Trophoblast cell (in vitro differentiated cells and primary cell): ENCODE data around the gene WNK4.

Experiments used
- DNase-seq, 2 donors: peaks; one replicate each; pipeline ENCODE4 v3.0.0-alpha.2; 2016
- H2AFZ ChIP-seq: 2 replicates; pipeline ENCODE4 v1.6.1; 2013; ENCODE audit warnings: low read length, moderate library complexity, mild to moderate bottlenecking; ENCODE audit not compliant: insufficient read depth, poor library complexity
- H2AK5ac ChIP-seq: 2 replicates; pipeline ENCODE4 v1.6.1; 2013; ENCODE audit warnings: mild to moderate bottlenecking, low read length
- H2BK120ac ChIP-seq: 2 replicates; pipeline ENCODE4 v1.6.1; 2013; ENCODE audit warnings: low read length, mild to moderate bottlenecking, moderate library complexity; ENCODE audit not compliant: insufficient read depth, poor library complexity
- H2BK12ac ChIP-seq: 2 replicates; pipeline ENCODE4 v1.6.1; 2013; ENCODE audit warnings: mild to moderate bottlenecking, low read length, moderate library complexity
- H2BK5ac ChIP-seq: 2 replicates; pipeline ENCODE4 v1.6.1; 2013; ENCODE audit warnings: low read length, low read depth, moderate library complexity, mild to moderate bottlenecking; ENCODE audit not compliant: poor library complexity
- H3K14ac ChIP-seq: 2 replicates; pipeline ENCODE4 v1.6.1; 2013; ENCODE audit warnings: mild to moderate bottlenecking, low read length
- H3K18ac ChIP-seq: 2 replicates; pipeline ENCODE4 v1.6.1; 2013; ENCODE audit warnings: mild to moderate bottlenecking, low read length
- H3K23ac ChIP-seq: 2 replicates; pipeline ENCODE4 v1.6.1; 2013; ENCODE audit warnings: low read length
- H3K27ac ChIP-seq: 2 replicates; pipeline ENCODE4 v1.5.1; 2013; ENCODE audit warnings: low read depth, mild to moderate bottlenecking, inconsistent platforms, low read length, moderate library complexity
- H3K27me3 ChIP-seq: 2 replicates; pipeline ENCODE4 v1.6.1; 2013; ENCODE audit warnings: inconsistent platforms, mild to moderate bottlenecking, low read length, moderate library complexity; ENCODE audit not compliant: insufficient read depth
- H3K36me3 ChIP-seq, 2 experiments: 1 replicate in 1 of 2; 2 replicates in 1 of 2; pipeline ENCODE4 v1.6.1; 2013; ENCODE audit warnings: low read length in 2 of 2, mild to moderate bottlenecking in 2 of 2, moderate library complexity in 1 of 2; ENCODE audit not compliant: insufficient read depth in 2 of 2, control insufficient read depth in 1 of 2
- H3K4ac ChIP-seq: 2 replicates; pipeline ENCODE4 v1.6.1; 2013; ENCODE audit warnings: low read depth, mild to moderate bottlenecking, low read length, moderate library complexity
- H3K4me1 ChIP-seq, 2 experiments: 1 replicate in 1 of 2; 2 replicates in 1 of 2; pipeline ENCODE4 v1.6.1; 2013; ENCODE audit warnings: low read length in 2 of 2, mild to moderate bottlenecking in 2 of 2, moderate library complexity in 1 of 2; ENCODE audit not compliant: insufficient read depth in 2 of 2, control insufficient read depth in 1 of 2
- H3K4me2 ChIP-seq: 2 replicates; pipeline ENCODE4 v1.6.1; 2013; ENCODE audit warnings: inconsistent platforms, mild to moderate bottlenecking, low read length, moderate library complexity
- H3K4me3 ChIP-seq: 2 replicates; pipeline ENCODE4 v1.5.1; 2013; ENCODE audit warnings: mild to moderate bottlenecking, low read depth, low read length, inconsistent platforms
- H3K79me1 ChIP-seq: one replicate; pipeline ENCODE4 v1.6.1; 2013; ENCODE audit warnings: low read length
- H3K79me2 ChIP-seq: 2 replicates; pipeline ENCODE4 v1.6.1; 2013; ENCODE audit warnings: low read length, mild to moderate bottlenecking; ENCODE audit not compliant: control insufficient read depth, insufficient read depth, poor library complexity
- H3K9ac ChIP-seq: 2 replicates; pipeline ENCODE4 v1.6.1; 2013; ENCODE audit warnings: mild to moderate bottlenecking, low read length
- H3K9me3 ChIP-seq: 2 replicates; pipeline ENCODE4 v1.6.1; 2013; ENCODE audit warnings: low read depth, mild to moderate bottlenecking, control low read depth, inconsistent platforms, low read length; ENCODE audit not compliant: insufficient read depth
- H4K12ac ChIP-seq: 2 replicates; pipeline ENCODE4 v1.6.1; 2013; ENCODE audit warnings: low read depth, mild to moderate bottlenecking, low read length, moderate library complexity
- H4K8ac ChIP-seq: 2 replicates; pipeline ENCODE4 v1.6.1; 2013; ENCODE audit warnings: low read depth, mild to moderate bottlenecking, low read length, moderate library complexity
- H4K91ac ChIP-seq: one replicate; pipeline ENCODE4 v1.6.1; 2013; ENCODE audit warnings: low read depth, mild to moderate bottlenecking, low read length, moderate library complexity
- WGBS: extraction: QIAGEN DNeasy Blood & Tissue Kit; methylation state at CpG from one replicate; pipeline ENCODE4 v1.1.7; 2013; ENCODE audit warnings: missing lambda C conversion rate; ENCODE audit not compliant: insufficient read length, insufficient coverage; ENCODE audit errors: extremely low coverage; 5-methylcytosine and 5-hydroxymethylcytosine counted together

Gene WNK4

GRCh38 chr17:42814633-42815399, 34.4 kb downstream of the WNK4 start:
- Histone ChIP-seq H3K27me3 (no peaks in the 10 kb centered on the region), H3K36me3 (peaks cover 32 to 59% of the 10 kb centered on the region in 2 experiments), H2AK5ac (no peak overlapping the region), H3K9me3 (peaks cover 4% of the 10 kb centered on the region), H3K4me1 (no peaks in the 10 kb centered on the region), H2BK12ac (no peak overlapping the region), H2BK5ac (no peak overlapping the region), H2BK120ac (no peak overlapping the region), H3K4me2 (no peak overlapping the region), H3K14ac (no peak overlapping the region), H3K18ac (no peak overlapping the region), H2AFZ (no peak overlapping the region), H3K4ac (no peak overlapping the region), H3K9ac (no peak overlapping the region), H3K79me1 (no peaks in the 10 kb centered on the region), H3K23ac (no peak overlapping the region), H4K12ac (no peak overlapping the region), H4K91ac (no peak overlapping the region), H3K4me3 (no peak overlapping the region), H3K27ac (no peak overlapping the region), H4K8ac (no peak overlapping the region), H3K79me2 (no peaks in the 10 kb centered on the region)
- DNase-seq: no peak
- WGBS: no CpG with 5 or more reads among the region's 8 CpGs

GRCh38 chr17:42817866-42818265, 37.5 kb downstream of the WNK4 start:
- H3K4me3 ChIP-seq: no peak overlapping the region
- no peak overlapping the region for H2AFZ ChIP-seq
- peaks cover 4% of the 10 kb centered on the region for H3K9me3 ChIP-seq
- H3K79me1 ChIP-seq: no peaks in the 10 kb centered on the region
- no peak overlapping the region for H3K23ac ChIP-seq
- H3K4me1 ChIP-seq: no peaks in the 10 kb centered on the region
- no peak overlapping the region for H3K9ac ChIP-seq
- no peak overlapping the region for H2BK120ac ChIP-seq
- peaks cover 26 to 54% of the 10 kb centered on the region in 2 experiments for H3K36me3 ChIP-seq
- no peaks in the 10 kb centered on the region for H3K79me2 ChIP-seq
- no peaks in the 10 kb centered on the region for H3K27me3 ChIP-seq
- H4K91ac ChIP-seq: no peak overlapping the region
- no peak overlapping the region for H3K27ac ChIP-seq
- H4K12ac ChIP-seq: no peak overlapping the region
- no peak overlapping the region for H4K8ac ChIP-seq
- no peak overlapping the region for H3K18ac ChIP-seq
- no CpG with 5 or more reads among the region's 1 CpG for WGBS
- peak; percentile 8 to 47 for DNase-seq
- H3K14ac ChIP-seq: no peak overlapping the region
- no peak overlapping the region for H3K4ac ChIP-seq
- no peak overlapping the region for H2BK12ac ChIP-seq
- H2BK5ac ChIP-seq: no peak overlapping the region
- no peak overlapping the region for H3K4me2 ChIP-seq
- no peak overlapping the region for H2AK5ac ChIP-seq

GRCh38 chr17:42818379-42818778, 38.0 kb downstream of the WNK4 start:
- no peak overlapping the region for H3K27ac ChIP-seq
- H4K91ac ChIP-seq: no peak overlapping the region
- H2AK5ac ChIP-seq: no peak overlapping the region
- no CpG with 5 or more reads among the region's 5 CpGs for WGBS
- no peaks in the 10 kb centered on the region for H3K79me2 ChIP-seq
- no peak overlapping the region for H3K4ac ChIP-seq
- no peak overlapping the region for H3K23ac ChIP-seq
- peaks cover 1% of the 10 kb centered on the region in 2 experiments for H3K4me1 ChIP-seq
- no peak overlapping the region for H3K18ac ChIP-seq
- H4K8ac ChIP-seq: no peak overlapping the region
- peaks cover 4% of the 10 kb centered on the region for H3K9me3 ChIP-seq
- H3K79me1 ChIP-seq: no peaks in the 10 kb centered on the region
- peaks cover 24 to 54% of the 10 kb centered on the region in 2 experiments for H3K36me3 ChIP-seq
- no peak overlapping the region for H2BK12ac ChIP-seq
- no peak overlapping the region for H3K4me2 ChIP-seq
- H3K9ac ChIP-seq: no peak overlapping the region
- H3K27me3 ChIP-seq: no peaks in the 10 kb centered on the region
- no peak overlapping the region for H2AFZ ChIP-seq
- no peak overlapping the region for H3K4me3 ChIP-seq
- no peak overlapping the region for H4K12ac ChIP-seq
- DNase-seq: no peak
- no peak overlapping the region for H2BK5ac ChIP-seq
- no peak overlapping the region for H2BK120ac ChIP-seq
- no peak overlapping the region for H3K14ac ChIP-seq

- no CpG with 5 or more reads among the region's 2 CpGs for WGBS
- no peak overlapping the region for H3K4me2 ChIP-seq
These were observed 39.6 kb downstream of the WNK4 start for GRCh38 chr17:42819939-42820535.

More at GRCh38 chr17:42819939-42820535, 39.6 kb downstream of the WNK4 start:
- Histone ChIP-seq H2AK5ac (no peak overlapping the region), H3K23ac (no peak overlapping the region), H2BK12ac (no peak overlapping the region), H3K27ac (no peak overlapping the region), H3K36me3 (peaks cover 20 to 47% of the 10 kb centered on the region in 2 experiments), H2AFZ (no peak overlapping the region), H2BK5ac (no peak overlapping the region), H3K9ac (no peak overlapping the region), H3K18ac (no peak overlapping the region), H4K91ac (no peak overlapping the region), H3K79me2 (peaks cover 4% of the 10 kb centered on the region), H3K4me3 (no peak overlapping the region), H3K79me1 (peaks cover 6% of the 10 kb centered on the region), H3K4ac (no peak overlapping the region), H2BK120ac (no peak overlapping the region), H4K12ac (no peak overlapping the region), H3K27me3 (no peaks in the 10 kb centered on the region), H4K8ac (no peak overlapping the region), H3K9me3 (peaks cover 4% of the 10 kb centered on the region), H3K4me1 (peaks cover 5% of the 10 kb centered on the region in 2 experiments), H3K14ac (no peak overlapping the region)
- peak; percentile 24 to 58 for DNase-seq
